GM18507 (cell line): ENCODE results near the gene HJURP.
"Not testable (repeated sequence)": the region's sequence is repeated elsewhere in the genome, so short reads cannot be mapped to it uniquely, and the experiment has no call there.

ENCODE experiments used
- DNase-seq: peaks from one replicate; pipeline ENCODE4 v3.0.0; 2011; ENCODE audit warnings: low read depth; ENCODE audit not compliant: insufficient read length; ENCODE audit errors: extremely low spot score
- FAIRE-seq: peaks from 2 replicates; lab custom pipeline; 2011; peaks lifted over from hg19 to GRCh38; lab: Jason Lieb, UNC

The HJURP gene, protein sequence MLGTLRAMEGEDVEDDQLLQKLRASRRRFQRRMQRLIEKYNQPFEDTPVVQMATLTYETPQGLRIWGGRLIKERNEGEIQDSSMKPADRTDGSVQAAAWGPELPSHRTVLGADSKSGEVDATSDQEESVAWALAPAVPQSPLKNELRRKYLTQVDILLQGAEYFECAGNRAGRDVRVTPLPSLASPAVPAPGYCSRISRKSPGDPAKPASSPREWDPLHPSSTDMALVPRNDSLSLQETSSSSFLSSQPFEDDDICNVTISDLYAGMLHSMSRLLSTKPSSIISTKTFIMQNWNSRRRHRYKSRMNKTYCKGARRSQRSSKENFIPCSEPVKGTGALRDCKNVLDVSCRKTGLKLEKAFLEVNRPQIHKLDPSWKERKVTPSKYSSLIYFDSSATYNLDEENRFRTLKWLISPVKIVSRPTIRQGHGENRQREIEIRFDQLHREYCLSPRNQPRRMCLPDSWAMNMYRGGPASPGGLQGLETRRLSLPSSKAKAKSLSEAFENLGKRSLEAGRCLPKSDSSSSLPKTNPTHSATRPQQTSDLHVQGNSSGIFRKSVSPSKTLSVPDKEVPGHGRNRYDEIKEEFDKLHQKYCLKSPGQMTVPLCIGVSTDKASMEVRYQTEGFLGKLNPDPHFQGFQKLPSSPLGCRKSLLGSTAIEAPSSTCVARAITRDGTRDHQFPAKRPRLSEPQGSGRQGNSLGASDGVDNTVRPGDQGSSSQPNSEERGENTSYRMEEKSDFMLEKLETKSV

GRCh38 chr2:233854241-233854981, at the start of gene HJURP:
HJURP (minus strand) TSS chr2:233854535; CDS start chr2:233854500, 35 bp downstream.
- peak; percentile 98 for DNase-seq
- FAIRE-seq, result peak; percentile 98

DNA sequence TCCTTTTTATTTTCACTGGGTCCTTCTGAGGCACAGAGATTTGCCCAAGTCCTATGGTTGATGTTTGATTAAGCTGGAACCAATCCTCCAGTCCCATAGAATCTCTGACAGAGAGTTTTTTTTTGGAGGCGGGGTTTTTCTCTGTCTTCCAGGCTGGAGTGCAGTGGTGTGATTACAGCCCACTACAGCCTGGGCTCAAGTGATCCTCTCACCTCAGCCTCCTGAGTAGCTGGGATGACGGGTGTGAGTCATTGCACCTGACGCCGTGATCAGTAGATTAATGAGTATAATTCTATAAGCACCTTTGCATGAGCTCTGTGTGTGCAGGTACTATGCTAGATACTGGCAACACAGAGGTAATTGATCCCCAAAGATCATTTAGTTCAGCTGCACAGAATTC, 47.5 kb upstream of the HJURP start:
- DNase-seq (no peak), FAIRE-seq (no peak)

DNA sequence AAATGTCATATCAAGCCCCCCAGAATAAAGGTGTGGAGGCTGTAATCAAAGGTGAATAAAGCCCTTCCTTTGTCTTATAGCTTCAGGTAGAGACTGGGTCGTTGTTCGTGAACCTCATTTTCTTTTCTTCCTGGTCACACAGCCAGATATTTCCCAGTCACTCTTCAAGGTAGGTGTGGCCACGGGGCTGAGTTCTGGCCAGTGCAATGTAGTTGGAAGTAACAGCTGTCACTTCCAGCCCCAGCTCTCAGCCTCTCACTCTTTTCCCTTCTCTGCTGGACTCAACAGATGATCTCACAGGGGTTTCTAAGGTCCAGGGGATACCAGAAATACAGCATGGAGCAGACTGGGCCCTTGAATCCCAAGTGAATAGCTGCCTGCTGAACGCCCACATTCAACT, 47.0 kb upstream of the HJURP start:
- DNase-seq, result no peak

GRCh38 chr2:233896253-233896652, 41.9 kb upstream of the HJURP start:
- DNase-seq, FAIRE-seq: not testable (repeated sequence)

More for the DNA sequence above, 47.0 kb upstream of the HJURP start:
- no peak for FAIRE-seq

DNA sequence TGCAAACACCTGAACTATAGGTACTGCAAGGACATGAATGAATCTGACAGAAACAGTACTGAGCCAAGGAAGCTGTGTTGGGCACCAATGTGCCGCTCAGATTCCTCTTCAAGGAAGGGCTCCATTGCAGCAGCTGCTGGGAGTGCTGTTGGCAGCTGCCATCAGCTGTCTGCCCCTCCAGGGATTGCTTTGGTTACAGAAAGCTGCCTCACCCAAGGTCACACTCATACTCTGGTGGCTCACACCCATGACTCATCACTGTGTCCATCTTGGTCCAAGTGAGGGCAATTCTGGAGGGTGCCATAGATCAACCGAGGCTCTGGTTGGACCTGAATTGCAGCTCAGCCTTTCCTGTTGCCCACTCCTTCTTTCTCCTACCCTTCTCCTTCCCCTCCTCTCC, 38.5 kb upstream of the HJURP start:
- DNase-seq, result no peak

DNA sequence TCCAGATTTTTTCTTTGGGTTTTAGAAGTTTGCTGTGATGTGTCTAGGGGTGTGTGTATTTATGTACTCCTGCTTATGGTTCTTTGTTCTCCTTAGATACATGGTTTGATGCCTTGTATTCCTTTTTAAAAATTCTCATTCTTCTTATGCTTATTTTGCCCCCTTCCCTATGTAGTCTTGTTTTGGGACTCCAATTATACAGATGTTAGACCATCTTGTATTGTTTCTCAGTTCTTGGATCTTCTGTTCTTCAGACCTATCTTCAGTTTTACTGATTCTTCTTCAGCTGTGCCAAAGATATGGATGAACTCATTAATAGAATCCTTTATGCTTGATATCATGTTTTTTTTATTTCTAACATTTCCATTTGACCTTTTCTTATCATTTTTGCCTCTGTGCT, 28.0 kb upstream of the HJURP start:
- DNase-seq (no peak), FAIRE-seq (no peak)

More for the DNA sequence above, 38.5 kb upstream of the HJURP start:
- FAIRE-seq, result no peak

- peak; percentile 46 for FAIRE-seq
- DNase-seq, result not testable (repeated sequence)
These were observed 17.8 kb upstream of the HJURP start for GRCh38 chr2:233872125-233872524.

DNA sequence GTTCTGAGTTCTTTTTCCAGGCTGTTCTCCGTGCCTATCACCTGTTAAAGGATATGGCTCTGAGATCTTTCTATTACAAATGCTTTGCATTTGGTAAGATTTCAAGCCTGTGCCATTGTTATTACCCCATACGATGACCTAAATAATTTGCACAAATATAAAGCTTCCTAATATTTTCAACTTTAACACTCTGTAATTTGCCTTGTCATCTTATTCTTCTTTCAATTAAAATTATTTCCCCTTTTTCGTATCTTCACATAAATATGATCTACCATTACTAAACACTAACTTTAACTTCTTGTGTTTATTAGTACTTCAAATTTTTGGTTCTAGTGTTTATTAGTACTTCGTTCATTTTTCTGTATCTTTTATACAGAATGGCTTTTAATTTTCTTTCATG, 17.1 kb upstream of the HJURP start:
- FAIRE-seq (no peak), DNase-seq (no peak)

- FAIRE-seq (peak; percentile 90), DNase-seq (peak; percentile 76)
These were observed 13.7 kb upstream of the HJURP start, which contains the start of gene MSL3B for GRCh38 chr2:233867993-233868532. MSL3B (minus strand) TSS chr2:233868386.

DNA sequence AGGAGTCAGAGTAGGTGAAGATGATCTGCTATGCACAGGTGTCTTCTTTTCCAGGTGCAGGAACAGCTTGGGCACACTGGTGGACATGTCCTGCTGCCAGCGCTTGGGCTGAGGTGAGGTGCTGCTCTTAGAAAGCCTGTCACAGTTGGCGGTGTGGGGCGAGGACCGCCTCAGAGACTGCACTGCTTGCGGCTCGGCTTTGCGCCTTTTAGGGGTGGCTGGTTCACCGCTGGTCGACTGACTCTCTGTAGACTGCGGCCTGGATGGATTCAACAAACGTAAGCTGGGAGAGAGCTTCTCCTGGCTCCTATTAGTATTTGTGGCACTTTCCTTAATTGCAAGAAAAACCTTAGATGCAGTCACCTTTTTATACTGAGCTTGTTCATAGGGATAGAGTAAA, 12.1 kb upstream of the HJURP start:
- DNase-seq (no peak), FAIRE-seq (no peak)

DNA sequence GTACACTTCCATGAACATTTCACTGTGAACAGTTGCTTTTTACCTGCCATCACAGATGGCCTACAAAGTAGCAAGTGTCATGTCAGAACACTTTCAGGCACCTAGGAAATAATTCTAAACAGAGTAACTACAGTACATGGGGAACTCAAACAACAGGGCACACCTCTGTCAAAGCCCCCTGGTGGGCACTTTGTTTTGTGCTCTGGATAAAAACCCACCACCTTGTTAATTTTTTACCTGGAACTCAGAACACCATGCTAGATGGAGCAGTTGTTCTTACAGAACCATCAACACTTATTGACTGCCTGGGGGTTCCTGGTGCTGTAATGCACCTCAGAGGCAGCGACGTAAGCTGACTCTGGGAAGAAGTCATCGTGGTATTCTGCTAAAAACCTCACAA, 11.5 kb upstream of the HJURP start:
- peak; percentile 45 for FAIRE-seq
- DNase-seq, result no peak

- DNase-seq (no peak), FAIRE-seq (no peak)
These were observed 8.0 kb upstream of the HJURP start for GRCh38 chr2:233862261-233862768.

DNA sequence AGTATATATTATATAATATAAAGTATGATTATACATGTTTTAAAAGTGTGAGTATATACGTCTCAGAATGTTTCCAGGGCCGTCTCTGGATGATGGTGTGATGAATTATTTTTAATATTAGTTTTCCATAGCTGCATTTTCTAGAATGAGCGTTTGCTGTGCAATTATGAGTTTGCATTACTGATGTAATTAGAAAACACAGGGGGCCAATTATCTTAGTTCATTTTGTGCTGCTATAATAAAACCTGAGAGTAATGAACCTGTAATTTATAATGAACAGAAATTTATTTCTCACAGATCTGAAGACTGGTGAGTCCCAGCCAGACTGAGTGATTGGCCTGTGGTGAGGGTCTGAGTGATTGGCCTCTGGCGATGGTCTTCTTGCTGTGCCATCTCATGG, 4.0 kb upstream of the HJURP start:
- FAIRE-seq, result no peak
- no peak for DNase-seq

DNA sequence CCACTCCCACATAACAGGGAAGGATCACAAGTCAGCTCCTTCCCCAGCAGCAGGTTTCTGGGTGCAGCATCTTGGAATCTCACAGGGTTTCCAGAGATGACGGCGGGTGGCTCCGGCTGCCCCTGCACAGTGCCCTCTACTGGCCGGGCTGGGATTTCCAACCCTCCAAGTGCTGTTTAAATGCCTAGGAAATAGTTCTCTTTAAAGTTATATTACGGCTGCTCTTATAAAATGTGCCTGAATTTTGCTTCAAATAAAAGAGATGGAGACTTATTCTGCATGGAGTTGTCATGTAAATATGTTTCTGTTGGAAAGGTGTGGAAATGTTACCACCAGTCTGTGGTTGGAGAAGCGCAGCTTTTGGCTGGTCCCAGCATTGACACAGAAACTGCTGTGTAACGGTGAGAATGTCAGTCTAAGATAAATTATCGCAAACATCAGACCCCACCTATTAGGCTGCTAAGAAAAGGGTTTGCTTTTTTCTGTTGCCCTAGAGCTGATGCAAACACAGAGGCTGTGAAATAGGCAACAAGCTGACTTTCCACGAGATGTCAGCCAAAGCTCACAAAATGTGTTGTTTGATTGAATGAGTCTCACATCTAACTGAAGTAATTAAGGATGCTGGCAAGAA, 3.3 kb upstream of the HJURP start:
- no peak for DNase-seq
- no peak for FAIRE-seq

DNA sequence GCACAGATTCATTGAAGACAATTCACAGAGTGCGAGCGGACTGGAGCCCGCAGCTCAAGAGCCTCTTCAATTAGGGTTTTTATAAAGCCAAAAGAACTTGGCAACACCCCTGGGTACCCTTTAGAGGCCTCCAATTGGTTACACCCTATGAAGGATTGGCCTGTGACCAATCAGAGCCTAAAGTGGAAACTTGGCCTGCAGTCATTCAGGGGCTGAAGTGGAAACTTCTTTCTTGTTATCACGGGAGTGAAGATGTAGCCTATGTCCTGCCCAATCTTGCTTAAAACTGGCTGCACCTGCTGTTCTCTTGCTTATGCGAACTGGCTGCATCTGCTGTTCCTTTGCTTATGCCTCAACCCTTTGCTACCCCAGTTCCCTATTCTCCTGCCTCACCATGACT, 1.8 kb upstream of the HJURP start:
- FAIRE-seq (no peak), DNase-seq (no peak)

GRCh38 chr2:233855345-233855744, 1.0 kb upstream of the HJURP start:
- no peak for FAIRE-seq
- no peak for DNase-seq

- FAIRE-seq, result no peak
- no peak for DNase-seq
These were observed 473 bp downstream of the HJURP start for GRCh38 chr2:233853883-233854240.

GRCh38 chr2:233853353-233853752, 982 bp downstream of the HJURP start:
- FAIRE-seq, result no peak
- DNase-seq, result no peak

DNA sequence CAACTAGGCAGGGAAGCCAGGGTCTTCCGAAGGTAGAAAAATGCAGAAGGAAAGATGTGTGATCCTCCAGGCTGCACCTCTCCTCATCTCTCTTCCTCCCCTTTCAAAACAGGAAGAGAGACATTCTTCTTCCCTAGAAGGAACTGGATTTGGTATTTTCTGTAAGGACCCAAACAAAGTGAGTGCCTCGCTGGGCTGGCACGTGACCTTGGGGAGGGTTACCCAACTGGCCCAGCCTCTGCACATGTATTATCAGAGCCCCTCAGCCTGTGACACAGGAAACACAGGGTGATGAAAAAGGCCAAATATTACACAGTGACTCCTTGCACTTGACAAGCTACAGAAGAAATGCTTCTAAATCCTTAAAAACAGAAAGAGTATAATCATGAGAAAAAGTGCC, 2.3 kb downstream of the HJURP start:
- DNase-seq, result no peak
- no peak for FAIRE-seq
